A204.1 (cell line): ENCODE measurements around the gene PTAR1.

Source experiments
- FAIRE-seq: peaks from 2 replicates; lab custom pipeline; 2012; peaks lifted over from hg19 to GRCh38; lab: Jason Lieb, UNC

Gene PTAR1

GRCh38 chr9:69748304-69748703, 11.5 kb downstream of the PTAR1 start:
- FAIRE-seq = peak; percentile 98

GRCh38 chr9:69746859-69747560, 12.8 kb downstream of the PTAR1 start:
- no peak for FAIRE-seq

- peak; percentile 99 for FAIRE-seq
These were observed 13.9 kb downstream of the PTAR1 start for GRCh38 chr9:69745716-69746437.

GRCh38 chr9:69744688-69745380, 15.0 kb downstream of the PTAR1 start:
- peak; percentile 3 for FAIRE-seq

- FAIRE-seq = no peak
These were observed 15.9 kb downstream of the PTAR1 start for GRCh38 chr9:69743930-69744329.

DNA sequence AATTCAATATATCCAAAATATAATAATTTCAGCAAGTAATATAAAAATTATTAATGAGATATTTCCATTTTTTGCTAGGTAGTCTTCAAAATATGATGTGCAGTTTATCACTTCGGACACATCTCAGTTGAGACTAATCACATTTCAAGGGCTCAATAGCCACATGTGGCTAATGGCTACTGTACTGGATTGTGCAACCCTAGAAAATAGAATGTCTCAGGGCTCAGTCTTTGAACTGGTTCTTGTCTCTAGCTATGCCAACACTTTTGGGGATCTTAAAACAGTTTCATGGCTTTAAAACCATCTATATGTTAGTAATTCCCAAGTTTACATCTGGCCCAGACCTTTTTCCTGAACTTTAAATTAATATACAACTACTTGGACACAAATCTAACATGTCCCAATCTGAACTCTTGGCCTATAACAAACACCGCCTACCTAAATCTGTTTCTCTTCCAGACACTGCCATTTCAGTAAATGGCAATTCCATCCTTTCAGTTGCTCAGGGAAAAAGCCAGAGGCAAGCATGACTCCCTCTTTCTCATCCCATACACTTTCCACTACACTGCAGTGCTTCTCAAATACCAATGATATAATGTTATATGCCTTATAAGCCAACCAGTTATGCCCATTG, 18.8 kb downstream of the PTAR1 start:
- no peak for FAIRE-seq

GRCh38 chr9:69731348-69731747, 28.5 kb downstream of the PTAR1 start:
- no peak for FAIRE-seq

GRCh38 chr9:69719983-69720382, 39.8 kb downstream of the PTAR1 start:
- FAIRE-seq = no peak

DNA sequence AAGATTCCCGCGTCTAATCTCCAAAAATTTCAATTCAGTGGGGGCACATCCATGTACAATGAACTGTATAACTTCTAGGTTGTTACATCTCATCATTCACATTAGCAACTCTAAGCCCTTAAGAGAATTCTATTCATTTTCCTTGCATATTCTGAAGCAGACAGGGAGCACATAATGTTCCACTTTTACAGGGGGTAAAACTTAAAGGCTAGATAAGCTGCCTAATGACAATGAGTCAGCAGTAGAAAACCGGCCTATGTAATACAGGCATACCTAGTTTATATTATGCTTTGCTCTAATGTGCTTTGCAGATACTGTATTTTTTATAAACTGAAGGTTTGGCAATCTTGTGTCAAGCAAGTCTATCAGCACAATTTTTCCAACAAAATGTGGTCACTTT, 40.4 kb downstream of the PTAR1 start:
- FAIRE-seq = no peak

- no peak for FAIRE-seq
These were observed 41.6 kb downstream of the PTAR1 start for GRCh38 chr9:69718218-69718617.

GRCh38 chr9:69715825-69716224, 44.0 kb downstream of the PTAR1 start:
- FAIRE-seq = no peak

DNA sequence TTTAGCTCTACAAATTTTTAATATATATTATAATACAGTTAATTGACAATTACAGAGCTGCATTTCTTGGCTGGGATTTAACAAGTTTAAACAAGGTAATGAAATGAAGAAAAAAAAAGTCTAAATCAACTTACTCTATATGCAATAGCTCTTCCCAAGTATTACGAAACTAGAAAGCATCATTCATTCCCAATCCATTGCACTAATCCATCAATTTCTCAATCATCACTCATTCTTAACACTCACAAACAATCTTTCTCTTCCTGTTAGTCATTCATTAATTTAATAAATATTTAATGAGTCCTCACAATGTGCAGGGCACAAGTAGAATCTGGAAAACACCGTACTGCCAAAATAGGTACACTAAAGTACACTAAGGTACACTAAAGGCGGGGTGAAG, 44.7 kb downstream of the PTAR1 start:
- FAIRE-seq = no peak

- no peak for FAIRE-seq
These were observed 62.3 kb downstream of the PTAR1 start for GRCh38 chr9:69697475-69697874.

DNA sequence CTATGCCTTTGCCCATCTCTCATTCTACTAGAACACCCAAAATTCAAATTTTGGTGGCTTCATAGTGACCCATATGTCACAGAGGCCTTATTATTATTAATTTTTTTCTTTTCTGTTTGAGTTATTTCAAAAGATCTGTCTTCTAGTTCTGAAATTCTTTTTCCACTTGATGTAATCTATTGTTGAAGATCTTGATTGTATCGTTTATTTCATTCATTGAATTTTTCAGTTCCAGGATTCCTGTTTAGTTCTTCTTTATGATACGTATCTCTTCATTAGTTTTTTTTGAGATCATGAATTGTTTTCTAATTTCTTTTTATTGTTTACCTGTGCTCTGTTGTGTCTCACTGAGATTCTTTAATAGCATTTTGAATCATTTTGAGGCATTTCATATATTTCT, 63.0 kb downstream of the PTAR1 start:
- FAIRE-seq = peak; percentile 11

DNA sequence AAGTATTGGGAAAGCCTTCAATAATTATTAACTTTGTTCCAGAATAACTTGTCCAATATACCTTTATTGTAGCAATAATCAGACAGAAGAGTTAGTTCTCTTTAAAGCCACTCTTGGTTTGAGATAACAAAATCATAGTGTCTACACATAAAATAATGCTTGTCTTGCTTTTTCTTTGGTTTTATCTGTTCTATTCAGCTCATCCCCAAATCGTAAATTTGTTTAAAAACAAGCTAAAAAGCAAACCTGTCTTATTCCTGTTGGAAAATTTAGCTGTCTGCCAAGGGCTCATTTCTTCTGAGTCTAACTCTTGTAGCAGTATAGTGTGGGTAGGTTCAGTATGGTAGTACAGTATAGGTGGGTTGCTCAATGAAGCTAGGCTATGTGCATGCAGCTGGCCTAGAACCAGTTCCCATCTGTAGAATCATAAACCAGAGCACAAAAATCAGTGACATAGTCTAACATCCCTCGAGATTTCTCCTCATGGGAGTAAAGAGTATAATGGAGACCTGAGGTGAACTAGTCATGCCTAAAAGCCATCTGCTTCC, 69.7 kb downstream of the PTAR1 start:
- no peak for FAIRE-seq

DNA sequence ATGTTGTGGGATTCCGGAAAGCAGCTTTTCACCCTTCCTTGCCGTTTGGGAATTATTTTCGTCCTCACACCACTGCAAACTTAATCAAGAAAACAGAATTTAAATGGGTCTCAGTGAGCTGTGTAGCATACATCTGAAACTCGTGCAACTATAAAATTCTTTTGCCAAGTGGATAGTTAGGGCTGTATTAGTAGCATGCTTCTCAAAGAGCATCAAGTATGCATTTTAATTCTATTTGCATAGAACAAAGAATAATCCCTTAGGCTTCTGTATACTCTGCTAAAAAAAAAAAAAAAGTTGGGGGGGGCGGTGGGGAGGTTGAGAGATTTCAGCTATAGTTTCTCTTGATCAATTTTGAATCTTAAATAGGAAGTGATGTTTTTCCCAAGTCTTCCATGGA, 75.9 kb downstream of the PTAR1 start:
- FAIRE-seq = no peak

GRCh38 chr9:69678843-69679538, 80.8 kb downstream of the PTAR1 start:
- no peak for FAIRE-seq

GRCh38 chr9:69677931-69678330, 81.9 kb downstream of the PTAR1 start:
- no peak for FAIRE-seq

DNA sequence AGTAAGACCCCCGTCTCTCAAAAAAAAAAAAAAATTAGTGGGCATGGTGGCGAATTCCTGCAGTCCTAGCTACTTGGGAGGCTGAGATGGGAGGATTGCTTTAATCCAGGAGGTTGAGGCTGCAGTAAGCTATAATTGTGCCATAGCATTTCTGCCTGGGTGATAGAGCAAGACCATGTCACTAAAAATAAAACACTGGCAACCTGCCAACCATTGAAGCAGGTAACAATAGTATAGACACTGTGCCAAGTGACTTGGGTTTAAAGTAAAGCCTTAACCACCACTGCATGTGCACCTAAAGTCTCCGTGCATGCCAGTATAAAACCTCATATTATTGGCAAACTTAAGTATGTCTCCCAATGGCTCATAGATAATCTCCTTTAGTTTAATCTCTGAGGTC, 84.2 kb downstream of the PTAR1 start:
- FAIRE-seq = no peak

- FAIRE-seq = no peak
These were observed 84.9 kb downstream of the PTAR1 start for GRCh38 chr9:69674716-69675438.

- peak; percentile 98 for FAIRE-seq
These were observed 85.6 kb downstream of the PTAR1 start for GRCh38 chr9:69674112-69674685.
